Fibroblast of mammary gland (primary cell): ENCODE measurements around the gene PTPRE.

Experiments
- DNase-seq: peaks from one replicate; pipeline ENCODE4 v3.0.0-alpha.2; 2010; ENCODE audit warnings: low read depth
- H3K4me3 ChIP-seq: 2 replicates; pipeline ENCODE4 v1.5.1; 2011; ENCODE audit warnings: low read depth, mild to moderate bottlenecking, low read length, moderate library complexity; ENCODE audit not compliant: control insufficient read depth
- CTCF ChIP-seq: conservative IDR thresholded peaks from 2 replicates; pipeline ENCODE4 v1.5.1; 2011; ENCODE audit warnings: low read depth, low read length, inconsistent platforms; ENCODE audit not compliant: control insufficient read depth, insufficient read depth

Gene PTPRE

GRCh38 chr10:128121750-128122412 is 215.0 kb downstream of the PTPRE start:
- DNase-seq, result no peak
- no peak for TF ChIP-seq CTCF
- H3K4me3 ChIP-seq, result no peak overlapping the region

- no peak for TF ChIP-seq CTCF
- H3K4me3 ChIP-seq, result no peak overlapping the region
- DNase-seq, result no peak
Measured at GRCh38 chr10:128122931-128123330, 216.0 kb downstream of the PTPRE start.

- DNase-seq, result no peak
- peak overlapping the region; percentile 85 for H3K4me3 ChIP-seq
- TF ChIP-seq CTCF, result no peak
Measured at GRCh38 chr10:128123846-128124245, 216.9 kb downstream of the PTPRE start.

- DNase-seq, result no peak
- peak overlapping the region; percentile 85 for H3K4me3 ChIP-seq
- no peak for TF ChIP-seq CTCF
Measured at GRCh38 chr10:128124813-128125403, 218.0 kb downstream of the PTPRE start.

GRCh38 chr10:128125416-128125943 is 218.6 kb downstream of the PTPRE start:
- peak overlapping the region; percentile 85 for H3K4me3 ChIP-seq
- no peak for DNase-seq

More at GRCh38 chr10:128125416-128125943, 218.6 kb downstream of the PTPRE start:
- TF ChIP-seq CTCF, result no peak
